ENCODE data around the gene NDUFS1. TPM values are rescaled to one million over a fixed set of nuclear protein-coding genes. Genes with fewer than 3 reads are reported as not detected.

The NDUFS1 gene
- total and polyA plus RNA-seq, 2 of the 8 experiments (the other 6 are each of a cell fraction or from before 2014, with no cell fraction given), result 42.1 to 97.0 TPM

DNA sequence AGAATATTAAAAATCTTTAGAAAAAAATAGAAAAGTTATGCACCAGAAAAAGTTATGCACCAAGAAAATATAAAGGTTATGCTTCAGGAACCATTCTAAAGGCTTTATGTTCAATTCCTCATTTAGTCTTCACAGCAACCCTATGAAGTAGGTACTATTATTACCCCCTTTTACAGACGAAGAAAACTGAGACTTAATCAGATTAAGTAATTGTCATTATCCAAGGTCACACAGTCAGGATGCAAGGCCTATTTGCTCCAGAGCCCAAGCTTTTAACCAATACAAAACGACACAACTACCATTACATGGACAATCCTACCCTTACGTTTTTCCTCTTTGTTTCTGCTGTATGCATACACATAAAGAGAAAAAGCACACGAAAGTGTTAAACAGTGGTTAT, 78.3 kb downstream of the NDUFS1 start (continued):
- TF ChIP-seq, protein P1, sequence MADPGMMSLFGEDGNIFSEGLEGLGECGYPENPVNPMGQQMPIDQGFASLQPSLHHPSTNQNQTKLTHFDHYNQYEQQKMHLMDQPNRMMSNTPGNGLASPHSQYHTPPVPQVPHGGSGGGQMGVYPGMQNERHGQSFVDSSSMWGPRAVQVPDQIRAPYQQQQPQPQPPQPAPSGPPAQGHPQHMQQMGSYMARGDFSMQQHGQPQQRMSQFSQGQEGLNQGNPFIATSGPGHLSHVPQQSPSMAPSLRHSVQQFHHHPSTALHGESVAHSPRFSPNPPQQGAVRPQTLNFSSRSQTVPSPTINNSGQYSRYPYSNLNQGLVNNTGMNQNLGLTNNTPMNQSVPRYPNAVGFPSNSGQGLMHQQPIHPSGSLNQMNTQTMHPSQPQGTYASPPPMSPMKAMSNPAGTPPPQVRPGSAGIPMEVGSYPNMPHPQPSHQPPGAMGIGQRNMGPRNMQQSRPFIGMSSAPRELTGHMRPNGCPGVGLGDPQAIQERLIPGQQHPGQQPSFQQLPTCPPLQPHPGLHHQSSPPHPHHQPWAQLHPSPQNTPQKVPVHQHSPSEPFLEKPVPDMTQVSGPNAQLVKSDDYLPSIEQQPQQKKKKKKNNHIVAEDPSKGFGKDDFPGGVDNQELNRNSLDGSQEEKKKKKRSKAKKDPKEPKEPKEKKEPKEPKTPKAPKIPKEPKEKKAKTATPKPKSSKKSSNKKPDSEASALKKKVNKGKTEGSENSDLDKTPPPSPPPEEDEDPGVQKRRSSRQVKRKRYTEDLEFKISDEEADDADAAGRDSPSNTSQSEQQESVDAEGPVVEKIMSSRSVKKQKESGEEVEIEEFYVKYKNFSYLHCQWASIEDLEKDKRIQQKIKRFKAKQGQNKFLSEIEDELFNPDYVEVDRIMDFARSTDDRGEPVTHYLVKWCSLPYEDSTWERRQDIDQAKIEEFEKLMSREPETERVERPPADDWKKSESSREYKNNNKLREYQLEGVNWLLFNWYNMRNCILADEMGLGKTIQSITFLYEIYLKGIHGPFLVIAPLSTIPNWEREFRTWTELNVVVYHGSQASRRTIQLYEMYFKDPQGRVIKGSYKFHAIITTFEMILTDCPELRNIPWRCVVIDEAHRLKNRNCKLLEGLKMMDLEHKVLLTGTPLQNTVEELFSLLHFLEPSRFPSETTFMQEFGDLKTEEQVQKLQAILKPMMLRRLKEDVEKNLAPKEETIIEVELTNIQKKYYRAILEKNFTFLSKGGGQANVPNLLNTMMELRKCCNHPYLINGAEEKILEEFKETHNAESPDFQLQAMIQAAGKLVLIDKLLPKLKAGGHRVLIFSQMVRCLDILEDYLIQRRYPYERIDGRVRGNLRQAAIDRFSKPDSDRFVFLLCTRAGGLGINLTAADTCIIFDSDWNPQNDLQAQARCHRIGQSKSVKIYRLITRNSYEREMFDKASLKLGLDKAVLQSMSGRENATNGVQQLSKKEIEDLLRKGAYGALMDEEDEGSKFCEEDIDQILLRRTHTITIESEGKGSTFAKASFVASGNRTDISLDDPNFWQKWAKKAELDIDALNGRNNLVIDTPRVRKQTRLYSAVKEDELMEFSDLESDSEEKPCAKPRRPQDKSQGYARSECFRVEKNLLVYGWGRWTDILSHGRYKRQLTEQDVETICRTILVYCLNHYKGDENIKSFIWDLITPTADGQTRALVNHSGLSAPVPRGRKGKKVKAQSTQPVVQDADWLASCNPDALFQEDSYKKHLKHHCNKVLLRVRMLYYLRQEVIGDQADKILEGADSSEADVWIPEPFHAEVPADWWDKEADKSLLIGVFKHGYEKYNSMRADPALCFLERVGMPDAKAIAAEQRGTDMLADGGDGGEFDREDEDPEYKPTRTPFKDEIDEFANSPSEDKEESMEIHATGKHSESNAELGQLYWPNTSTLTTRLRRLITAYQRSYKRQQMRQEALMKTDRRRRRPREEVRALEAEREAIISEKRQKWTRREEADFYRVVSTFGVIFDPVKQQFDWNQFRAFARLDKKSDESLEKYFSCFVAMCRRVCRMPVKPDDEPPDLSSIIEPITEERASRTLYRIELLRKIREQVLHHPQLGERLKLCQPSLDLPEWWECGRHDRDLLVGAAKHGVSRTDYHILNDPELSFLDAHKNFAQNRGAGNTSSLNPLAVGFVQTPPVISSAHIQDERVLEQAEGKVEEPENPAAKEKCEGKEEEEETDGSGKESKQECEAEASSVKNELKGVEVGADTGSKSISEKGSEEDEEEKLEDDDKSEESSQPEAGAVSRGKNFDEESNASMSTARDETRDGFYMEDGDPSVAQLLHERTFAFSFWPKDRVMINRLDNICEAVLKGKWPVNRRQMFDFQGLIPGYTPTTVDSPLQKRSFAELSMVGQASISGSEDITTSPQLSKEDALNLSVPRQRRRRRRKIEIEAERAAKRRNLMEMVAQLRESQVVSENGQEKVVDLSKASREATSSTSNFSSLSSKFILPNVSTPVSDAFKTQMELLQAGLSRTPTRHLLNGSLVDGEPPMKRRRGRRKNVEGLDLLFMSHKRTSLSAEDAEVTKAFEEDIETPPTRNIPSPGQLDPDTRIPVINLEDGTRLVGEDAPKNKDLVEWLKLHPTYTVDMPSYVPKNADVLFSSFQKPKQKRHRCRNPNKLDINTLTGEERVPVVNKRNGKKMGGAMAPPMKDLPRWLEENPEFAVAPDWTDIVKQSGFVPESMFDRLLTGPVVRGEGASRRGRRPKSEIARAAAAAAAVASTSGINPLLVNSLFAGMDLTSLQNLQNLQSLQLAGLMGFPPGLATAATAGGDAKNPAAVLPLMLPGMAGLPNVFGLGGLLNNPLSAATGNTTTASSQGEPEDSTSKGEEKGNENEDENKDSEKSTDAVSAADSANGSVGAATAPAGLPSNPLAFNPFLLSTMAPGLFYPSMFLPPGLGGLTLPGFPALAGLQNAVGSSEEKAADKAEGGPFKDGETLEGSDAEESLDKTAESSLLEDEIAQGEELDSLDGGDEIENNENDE (IDR thresholded peaks at IDR 0.05; ENCODE audit: insufficient replicate concordance, low read length), result no peak
- TF ChIP-seq ZNF274 (IDR thresholded peaks at IDR 0.05; ENCODE audit: borderline replicate concordance, extremely low read depth, low read length) (no peak), RBBP5 (IDR thresholded peaks at IDR 0.05; ENCODE audit: borderline replicate concordance, low read depth, low read length) (no peak), KDM5A (IDR thresholded peaks at IDR 0.05; ENCODE audit: low read length) (no peak)

Measured in H1 (cell line).